NCI-H748 treated with DMSO at 0.1 percent for 48 hours (cell line): ENCODE results near the gene OCA2.
"Not testable (repeated sequence)": the region's sequence is repeated elsewhere in the genome, so short reads cannot be mapped to it uniquely, and the experiment has no call there.

ENCODE experiments used
- DNase-seq: peaks from one replicate; lab custom pipeline; 2025; lab: John Stamatoyannopoulos, UW

The OCA2 gene

GRCh38 chr15:27714675-27715074, 384.4 kb downstream of the OCA2 start:
- DNase-seq: no peak

GRCh38 chr15:27713850-27714249, 385.3 kb downstream of the OCA2 start:
- not testable (repeated sequence) for DNase-seq

- DNase-seq: no peak
Observed at GRCh38 chr15:27707257-27707656, 391.9 kb downstream of the OCA2 start.

GRCh38 chr15:27706300-27706699, 392.8 kb downstream of the OCA2 start:
- no peak for DNase-seq

- no peak for DNase-seq
Observed at GRCh38 chr15:27705056-27705455, 394.1 kb downstream of the OCA2 start.
